ENCODE results near the gene HEATR5A. TPM values are rescaled to one million over a fixed set of nuclear protein-coding genes. Genes with fewer than 3 reads are reported as not detected.

HEATR5A gene
- total and polyA plus RNA-seq, 2 of the 13 experiments (the other 11 are each of a cell fraction or from before 2014, with no cell fraction given) = 36.4 to 105 TPM

DNA sequence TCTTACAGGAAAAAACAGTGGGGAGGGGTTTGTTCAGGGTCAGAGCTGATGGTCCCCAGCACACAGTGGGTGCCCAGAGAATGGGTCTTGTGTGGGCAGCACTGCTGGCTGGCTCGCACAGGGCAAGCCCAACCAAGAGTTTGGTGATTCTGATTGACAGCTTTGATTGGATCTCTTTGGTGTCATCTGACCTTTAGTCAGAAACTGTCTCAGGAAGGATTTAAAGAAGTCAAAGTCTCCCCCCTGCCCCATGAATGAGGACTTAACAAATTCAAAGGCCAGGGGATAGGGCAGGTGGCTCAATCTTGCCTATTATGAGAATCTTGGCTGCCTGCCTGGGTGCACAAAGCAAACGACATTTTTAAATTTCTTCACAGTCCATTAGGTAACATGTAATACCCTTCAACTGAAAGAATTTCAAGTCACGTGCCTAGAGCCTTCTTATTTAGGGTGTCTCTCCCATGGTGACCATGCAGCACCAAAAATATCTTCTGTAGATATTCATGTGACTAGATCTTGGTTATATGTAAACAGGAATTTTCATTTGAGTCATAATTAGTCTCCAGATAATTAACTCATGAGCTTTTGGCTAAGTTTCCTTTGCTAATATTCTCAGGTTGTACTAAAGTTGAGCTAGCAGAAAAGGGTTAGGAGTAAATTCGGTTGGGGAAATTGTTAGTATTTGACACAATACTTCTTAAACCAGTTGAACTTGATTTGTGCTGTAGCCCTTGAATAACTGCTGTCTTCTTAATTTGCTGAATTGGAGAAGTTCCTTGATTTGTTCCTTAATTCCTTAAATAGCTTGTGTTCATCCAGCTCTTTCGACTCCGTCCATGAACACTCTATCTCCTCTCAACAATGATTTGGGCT, 158.3 kb downstream of the HEATR5A start (continued):
- TF ChIP-seq, protein P1, sequence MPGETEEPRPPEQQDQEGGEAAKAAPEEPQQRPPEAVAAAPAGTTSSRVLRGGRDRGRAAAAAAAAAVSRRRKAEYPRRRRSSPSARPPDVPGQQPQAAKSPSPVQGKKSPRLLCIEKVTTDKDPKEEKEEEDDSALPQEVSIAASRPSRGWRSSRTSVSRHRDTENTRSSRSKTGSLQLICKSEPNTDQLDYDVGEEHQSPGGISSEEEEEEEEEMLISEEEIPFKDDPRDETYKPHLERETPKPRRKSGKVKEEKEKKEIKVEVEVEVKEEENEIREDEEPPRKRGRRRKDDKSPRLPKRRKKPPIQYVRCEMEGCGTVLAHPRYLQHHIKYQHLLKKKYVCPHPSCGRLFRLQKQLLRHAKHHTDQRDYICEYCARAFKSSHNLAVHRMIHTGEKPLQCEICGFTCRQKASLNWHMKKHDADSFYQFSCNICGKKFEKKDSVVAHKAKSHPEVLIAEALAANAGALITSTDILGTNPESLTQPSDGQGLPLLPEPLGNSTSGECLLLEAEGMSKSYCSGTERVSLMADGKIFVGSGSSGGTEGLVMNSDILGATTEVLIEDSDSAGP (CRISPR knock-in tag; IDR thresholded peaks at IDR 0.05; ENCODE audit: borderline replicate concordance) = peak; percentile 59; the same call in 1 of the 2 replicates
- TF ChIP-seq KLF16 (CRISPR knock-in tag; IDR thresholded peaks at IDR 0.05) (peak in 1 of 2 experiments; percentile 75; a peak in 1 of 4 replicates), ZNF207 (IDR thresholded peaks at IDR 0.05; ENCODE audit: borderline replicate concordance) (no peak), ZNF691 (CRISPR knock-in tag; IDR thresholded peaks at IDR 0.05; ENCODE audit: borderline replicate concordance, low read depth) (no peak), POLR2A (IDR thresholded peaks at IDR 0.05; ENCODE audit: insufficient read depth in 1 of 2, low read depth in 2 of 2, low read length in 2 of 2) (peak; percentile 48 to 67), PHF21A (CRISPR knock-in tag; IDR thresholded peaks at IDR 0.05) (no peak), ZNF816 (CRISPR knock-in tag; IDR thresholded peaks at IDR 0.05; ENCODE audit: borderline replicate concordance) (no peak), YEATS2 (CRISPR knock-in tag; IDR thresholded peaks at IDR 0.05; ENCODE audit: borderline replicate concordance) (peak; percentile 66; the same call in 1 of the 2 replicates), SIX4 (CRISPR knock-in tag; IDR thresholded peaks at IDR 0.05) (peak; percentile 80; the same call in 1 of the 2 replicates), ZNF567 (CRISPR knock-in tag; IDR thresholded peaks at IDR 0.05; ENCODE audit: borderline replicate concordance) (0 out of 2 replicates have a peak, but pooled peaks have one; percentile 28), ZNF772 (CRISPR knock-in tag; IDR thresholded peaks at IDR 0.05) (peak; percentile 68; the same call in 1 of the 2 replicates), ZNF619 (CRISPR knock-in tag; IDR thresholded peaks at IDR 0.05) (no peak; the same call in 1 of the 2 replicates), CBX5 (CRISPR knock-in tag; IDR thresholded peaks at IDR 0.05; ENCODE audit: borderline replicate concordance) (peak; percentile 88), CBX1 (IDR thresholded peaks at IDR 0.05; ENCODE audit: low read depth) (no peak), TCF7 (IDR thresholded peaks at IDR 0.05; ENCODE audit: low read depth) (peak; percentile 90), MXD4 (CRISPR knock-in tag; IDR thresholded peaks at IDR 0.05) (peak; percentile 72), RFX3 (CRISPR knock-in tag; IDR thresholded peaks at IDR 0.05) (no peak), ZNF30 (CRISPR knock-in tag; IDR thresholded peaks at IDR 0.05) (peak; percentile 11; the same call in 1 of the 2 replicates), RBAK (CRISPR knock-in tag; IDR thresholded peaks at IDR 0.05) (peak; percentile 57; the same call in 1 of the 2 replicates), ZFP41 (CRISPR knock-in tag; IDR thresholded peaks at IDR 0.05; ENCODE audit: borderline replicate concordance) (no peak), E2F1 (CRISPR knock-in tag; IDR thresholded peaks at IDR 0.05) (0 out of 2 replicates have a peak, but pooled peaks have one; percentile 31), SOX6 (IDR thresholded peaks at IDR 0.05) (no peak), SOX6 (CRISPR knock-in tag; IDR thresholded peaks at IDR 0.05) (no peak), SATB2 (CRISPR knock-in tag; IDR thresholded peaks at IDR 0.05) (peak; percentile 14; the same call in 1 of the 2 replicates), FOSL2 (CRISPR knock-in tag; IDR thresholded peaks at IDR 0.05) (peak; percentile 82), ZNF768 (CRISPR knock-in tag; IDR thresholded peaks at IDR 0.05) (no peak), NR2F6 (IDR thresholded peaks at IDR 0.05) (peak; percentile 95), NR2F6 (CRISPR knock-in tag; IDR thresholded peaks at IDR 0.05) (peak; percentile 89)
- TF ChIP-seq, protein P2, sequence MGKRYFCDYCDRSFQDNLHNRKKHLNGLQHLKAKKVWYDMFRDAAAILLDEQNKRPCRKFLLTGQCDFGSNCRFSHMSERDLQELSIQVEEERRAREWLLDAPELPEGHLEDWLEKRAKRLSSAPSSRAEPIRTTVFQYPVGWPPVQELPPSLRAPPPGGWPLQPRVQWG (CRISPR knock-in tag; IDR thresholded peaks at IDR 0.05; ENCODE audit: borderline replicate concordance, low read depth) = no peak
